Ishikawa (cell line): ENCODE data around the gene ARFGAP3.

Experiments used
- CEBPB ChIP-seq: IDR thresholded peaks from 2 replicates; pipeline ENCODE4 v1.6.1; 2012
- CREB1 ChIP-seq: IDR thresholded peaks from 2 replicates; pipeline ENCODE4 v1.6.1; 2012; ENCODE audit warnings: low read depth
- EGR1 ChIP-seq: IDR thresholded peaks from 2 replicates; pipeline ENCODE4 v1.6.1; 2012
- EP300 ChIP-seq: IDR thresholded peaks from 2 replicates; pipeline ENCODE4 v1.6.1; 2012; ENCODE audit warnings: borderline replicate concordance
- FOXM1 ChIP-seq: IDR thresholded peaks from 2 replicates; pipeline ENCODE4 v1.6.1; 2012; ENCODE audit warnings: low read depth, borderline replicate concordance
- MAX ChIP-seq: IDR thresholded peaks from 2 replicates; pipeline ENCODE4 v1.6.1; 2012
- NFIC ChIP-seq: IDR thresholded peaks from 2 replicates; pipeline ENCODE4 v1.6.1; 2012
- RAD21 ChIP-seq: IDR thresholded peaks from 2 replicates; pipeline ENCODE4 v1.6.1; 2012; ENCODE audit warnings: low read depth
- REST ChIP-seq: IDR thresholded peaks from 2 replicates; pipeline ENCODE4 v1.6.1; 2012; ENCODE audit warnings: low read depth, mild to moderate bottlenecking
- TAF1 ChIP-seq: IDR thresholded peaks from 2 replicates; pipeline ENCODE4 v1.6.1; 2012; ENCODE audit warnings: low read depth, mild to moderate bottlenecking
- TCF12 ChIP-seq: IDR thresholded peaks from 2 replicates; pipeline ENCODE4 v1.6.1; 2012; ENCODE audit warnings: low read depth
- TEAD4 ChIP-seq: IDR thresholded peaks from 2 replicates; pipeline ENCODE4 v1.6.1; 2012
- USF1 ChIP-seq: IDR thresholded peaks from 2 replicates; pipeline ENCODE4 v1.6.1; 2012
- YY1 ChIP-seq: IDR thresholded peaks from 2 replicates; pipeline ENCODE4 v1.6.1; 2012; ENCODE audit warnings: low read depth
- ZBTB7A ChIP-seq: IDR thresholded peaks from 2 replicates; pipeline ENCODE4 v1.6.1; 2012; ENCODE audit warnings: low read depth

Gene ARFGAP3

GRCh38 chr22:42877158-42877557, 20.1 kb upstream of the ARFGAP3 start:
- TF ChIP-seq YY1, result no peak
- no peak for TF ChIP-seq USF1
- no peak for TF ChIP-seq ZBTB7A
- TF ChIP-seq RAD21, result no peak
- no peak for TF ChIP-seq EP300
- no peak for TF ChIP-seq TEAD4
- no peak for TF ChIP-seq MAX
- no peak for TF ChIP-seq EGR1
- TF ChIP-seq TAF1, result no peak
- TF ChIP-seq FOXM1, result no peak
- TF ChIP-seq CREB1, result no peak
- no peak for TF ChIP-seq REST
- TF ChIP-seq TCF12, result no peak
- no peak for TF ChIP-seq NFIC
- no peak for TF ChIP-seq CEBPB

GRCh38 chr22:42876041-42876440, 19.0 kb upstream of the ARFGAP3 start:
- TF ChIP-seq REST (no peak), CEBPB (no peak), TCF12 (no peak), TEAD4 (no peak), RAD21 (no peak)

GRCh38 chr22:42874010-42874409, 16.9 kb upstream of the ARFGAP3 start:
- TF ChIP-seq REST (no peak), ZBTB7A (no peak), FOXM1 (no peak)

- TF ChIP-seq TEAD4, result no peak
- TF ChIP-seq RAD21, result no peak
- no peak for TF ChIP-seq EP300
- TF ChIP-seq TAF1, result no peak
- no peak for TF ChIP-seq ZBTB7A
Measured at GRCh38 chr22:42873356-42873755, 16.3 kb upstream of the ARFGAP3 start.

- TF ChIP-seq NFIC (peak; percentile 56), TEAD4 (no peak)
Measured at GRCh38 chr22:42872821-42873220, 15.7 kb upstream of the ARFGAP3 start.

GRCh38 chr22:42871146-42872050, 14.3 kb upstream of the ARFGAP3 start:
- TF ChIP-seq CEBPB (no peak), YY1 (no peak), TAF1 (no peak), USF1 (no peak)
